Lung (tissue), 12 donors: ENCODE results near the gene SYNPR. TPM values are rescaled to one million over a fixed set of nuclear protein-coding genes. Genes with fewer than 3 reads are reported as not detected.

Experiments used
- ATAC-seq: fragments of 200-7000 bp; cut with Tn5 transposase; one replicate; pipeline ENCODE4 v1.9.1; 2020; ENCODE audit warnings: moderate number of reproducible peaks; ENCODE audit not compliant: insufficient read depth, low FRiP score
- DNase-seq, 3 donors: peaks; one replicate each; pipeline ENCODE4 v3.0.0-alpha.2; 2013 to 2017
- H3K27ac ChIP-seq, 2 donors: one replicate each; pipeline ENCODE4 v1.5.1; 2013; ENCODE audit warnings: mild to moderate bottlenecking in 2 of 2, moderate library complexity in 2 of 2, control low read depth in 1 of 2, inconsistent platforms in 1 of 2, low read depth in 1 of 2, low read length in 1 of 2
- H3K27me3 ChIP-seq, 3 donors: one replicate each; pipeline ENCODE4 v1.5.1; 2013; ENCODE audit warnings: low read length in 2 of 3; ENCODE audit not compliant: control insufficient read depth in 3 of 3, insufficient read depth in 3 of 3
- H3K36me3 ChIP-seq, 4 donors: one replicate each; pipeline ENCODE4 v1.5.1; 2013; ENCODE audit warnings: low read length in 4 of 4, mild to moderate bottlenecking in 1 of 4, moderate library complexity in 1 of 4; ENCODE audit not compliant: control insufficient read depth in 4 of 4, insufficient read depth in 4 of 4
- H3K4me1 ChIP-seq, 5 donors: one replicate each; pipeline ENCODE4 v1.5.1; 2013; ENCODE audit warnings: low read length in 5 of 5, mild to moderate bottlenecking in 2 of 5, moderate library complexity in 1 of 5; ENCODE audit not compliant: control insufficient read depth in 5 of 5, insufficient read depth in 5 of 5
- H3K4me3 ChIP-seq: one replicate; pipeline ENCODE4 v1.5.1; 2013; ENCODE audit warnings: mild to moderate bottlenecking, control low read depth, moderate library complexity
- H3K9ac ChIP-seq, 2 donors: one replicate each; pipeline ENCODE4 v1.5.1; 2013; ENCODE audit warnings: low read length in 2 of 2, control low read depth in 1 of 2; ENCODE audit not compliant: insufficient read depth in 1 of 2
- H3K9me3 ChIP-seq, 4 donors: one replicate each; pipeline ENCODE4 v1.5.1; 2013; ENCODE audit warnings: low read length in 3 of 4, mild to moderate bottlenecking in 1 of 4, moderate library complexity in 1 of 4; ENCODE audit not compliant: control insufficient read depth in 4 of 4, insufficient read depth in 3 of 4
- WGBS, 2 donors: extraction: QIAGEN DNeasy Blood & Tissue Kit; methylation state at CpG; one replicate each; pipeline ENCODE4 v1.1.7; 2013; 5-methylcytosine and 5-hydroxymethylcytosine counted together
- polyA plus RNA-seq, 2 donors: library from polyadenylated mRNA; stranded (reverse); fragments of 200-250 nt; gene quantifications; one replicate each; pipeline ENCODE4 v1.2.1, GENCODE V29; 2013
- total RNA-seq, 2 donors: library from RNA; depleted of rRNA in 1 of 2; stranded (reverse); fragments of >200 nt in 1 of 2; gene quantifications; one replicate each; pipeline ENCODE4 v1.2.1, GENCODE V29; 2014 to 2021
- TF ChIP-seq, protein P1 (sequence below): IDR thresholded peaks from 2 replicates; pipeline ENCODE4 v1.5.1; 2012; ENCODE audit warnings: mild to moderate bottlenecking; ENCODE audit errors: control extremely low read depth, extremely low read depth
- donor health status: control.
- donor health status: control.
- donor health status: Bipolar disorder and iron deficiency.
- donor health status: healthy.
- donor health status: DM: yes; HTN: yes; CAD: no.

Gene SYNPR
- total and polyA plus RNA-seq, 4 donors: 0.43 TPM; not detected in 3

DNA sequence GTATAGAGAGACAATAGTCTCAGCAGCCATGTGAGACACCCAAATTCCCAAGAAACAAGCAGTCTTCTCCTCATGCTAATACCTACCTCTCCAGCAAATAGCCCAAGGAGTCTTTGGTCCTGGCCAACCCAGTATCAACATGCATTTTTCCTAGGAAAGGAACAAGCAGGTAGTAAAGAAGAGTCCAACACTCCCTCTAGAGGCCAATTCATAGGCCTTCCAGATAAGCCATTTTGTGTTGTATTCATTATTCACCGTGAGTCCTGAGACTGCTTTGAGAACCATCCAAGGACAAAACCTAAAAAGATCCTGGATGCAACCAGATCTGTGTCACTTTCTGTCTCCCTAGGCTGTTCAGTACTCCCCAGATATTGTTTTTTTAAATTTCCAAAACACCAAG, 310.8 kb downstream of the SYNPR start:
- H3K9ac ChIP-seq: no peak overlapping the region
- no peak overlapping the region for H3K27ac ChIP-seq
- H3K9me3 ChIP-seq: peaks cover 0 to 4% (median 0%) of the 10 kb centered on the region in 4 donors
- ATAC-seq: no peak
- no peaks in the 10 kb centered on the region for H3K27me3 ChIP-seq
- H3K36me3 ChIP-seq: no peaks in the 10 kb centered on the region
- DNase-seq: no peak
- no peaks in the 10 kb centered on the region for H3K4me1 ChIP-seq
- TF ChIP-seq, protein P1, sequence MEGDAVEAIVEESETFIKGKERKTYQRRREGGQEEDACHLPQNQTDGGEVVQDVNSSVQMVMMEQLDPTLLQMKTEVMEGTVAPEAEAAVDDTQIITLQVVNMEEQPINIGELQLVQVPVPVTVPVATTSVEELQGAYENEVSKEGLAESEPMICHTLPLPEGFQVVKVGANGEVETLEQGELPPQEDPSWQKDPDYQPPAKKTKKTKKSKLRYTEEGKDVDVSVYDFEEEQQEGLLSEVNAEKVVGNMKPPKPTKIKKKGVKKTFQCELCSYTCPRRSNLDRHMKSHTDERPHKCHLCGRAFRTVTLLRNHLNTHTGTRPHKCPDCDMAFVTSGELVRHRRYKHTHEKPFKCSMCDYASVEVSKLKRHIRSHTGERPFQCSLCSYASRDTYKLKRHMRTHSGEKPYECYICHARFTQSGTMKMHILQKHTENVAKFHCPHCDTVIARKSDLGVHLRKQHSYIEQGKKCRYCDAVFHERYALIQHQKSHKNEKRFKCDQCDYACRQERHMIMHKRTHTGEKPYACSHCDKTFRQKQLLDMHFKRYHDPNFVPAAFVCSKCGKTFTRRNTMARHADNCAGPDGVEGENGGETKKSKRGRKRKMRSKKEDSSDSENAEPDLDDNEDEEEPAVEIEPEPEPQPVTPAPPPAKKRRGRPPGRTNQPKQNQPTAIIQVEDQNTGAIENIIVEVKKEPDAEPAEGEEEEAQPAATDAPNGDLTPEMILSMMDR: no peak
- WGBS, 2 donors: 91% methylated on average over 1 of the region's 1 CpG
- H3K4me3 ChIP-seq: no peak overlapping the region

DNA sequence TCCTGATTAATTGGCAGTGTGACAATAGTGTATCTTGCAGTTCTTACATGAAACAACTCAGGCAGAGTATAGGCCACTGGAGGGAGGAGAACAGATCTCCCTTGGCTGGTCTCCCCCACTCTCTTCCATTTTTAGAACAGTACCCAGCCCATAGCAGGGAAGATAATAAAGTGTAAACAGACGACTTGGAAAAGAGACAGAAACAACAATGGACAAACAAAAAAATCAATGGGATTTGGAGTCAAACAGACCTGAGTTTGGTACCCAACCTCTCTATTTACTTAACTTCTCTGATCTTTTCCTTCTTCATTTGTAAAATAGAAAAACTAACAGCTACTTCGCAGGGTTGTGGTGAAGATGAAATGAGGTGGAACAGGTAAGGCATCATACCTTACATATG, 315.7 kb downstream of the SYNPR start:
- DNase-seq (no peak), ATAC-seq (no peak)
- Histone ChIP-seq H3K4me1 (no peaks in the 10 kb centered on the region), H3K9ac (no peak overlapping the region), H3K27ac (no peak overlapping the region), H3K4me3 (no peak overlapping the region), H3K9me3 (peaks cover 0 to 1% (median 0%) of the 10 kb centered on the region in 4 donors), H3K27me3 (no peaks in the 10 kb centered on the region), H3K36me3 (no peaks in the 10 kb centered on the region)
- TF ChIP-seq, protein P1: no peak
- 56 to 63% methylated on average over 2 of the region's 2 CpGs for WGBS, 2 donors

DNA sequence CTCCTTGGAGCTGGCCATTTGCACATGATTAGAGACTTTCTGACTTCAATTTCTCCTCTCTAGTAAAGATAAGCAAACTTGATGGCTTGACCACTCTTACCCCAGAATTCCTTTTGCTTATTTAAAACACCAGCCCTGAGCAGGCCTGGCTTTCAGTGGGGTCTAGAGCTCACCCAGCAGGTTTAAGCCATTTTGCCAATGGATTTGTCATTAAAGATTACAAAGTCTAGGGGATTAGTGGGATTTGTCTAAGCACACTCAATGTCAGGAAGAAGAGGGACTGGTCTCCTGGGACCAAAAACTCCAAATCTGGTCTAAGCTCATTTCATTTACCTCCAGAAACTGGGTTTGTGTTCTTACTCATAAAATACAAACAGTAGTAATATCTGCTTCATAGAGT, 317.1 kb downstream of the SYNPR start:
- no peaks in the 10 kb centered on the region for H3K9me3 ChIP-seq
- ATAC-seq: no peak
- H3K4me1 ChIP-seq: no peaks in the 10 kb centered on the region
- H3K9ac ChIP-seq: no peak overlapping the region
- TF ChIP-seq, protein P1: no peak
- H3K27ac ChIP-seq: no peak overlapping the region
- H3K4me3 ChIP-seq: no peak overlapping the region
- no peaks in the 10 kb centered on the region for H3K27me3 ChIP-seq
- no peaks in the 10 kb centered on the region for H3K36me3 ChIP-seq
- DNase-seq: no peak

DNA sequence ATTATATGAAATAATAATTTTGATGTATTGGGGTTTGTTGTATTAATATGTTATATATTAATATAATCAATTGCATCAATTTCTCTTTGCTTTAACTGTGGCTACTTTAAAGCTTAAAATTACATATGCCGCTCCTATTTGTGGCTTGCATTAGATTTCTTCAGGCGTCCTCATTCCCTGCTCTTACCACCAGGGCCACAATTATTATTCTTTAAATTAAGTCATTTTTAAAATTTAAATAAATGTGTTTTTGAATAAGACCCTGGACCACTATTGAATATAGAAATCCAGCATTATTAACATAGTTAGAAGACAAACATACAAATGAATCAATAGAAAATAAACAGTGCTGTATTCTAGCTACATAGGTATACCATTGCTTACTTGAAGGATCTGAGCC, 318.9 kb downstream of the SYNPR start:
- no peaks in the 10 kb centered on the region for H3K9me3 ChIP-seq
- TF ChIP-seq, protein P1: no peak
- no peaks in the 10 kb centered on the region for H3K4me1 ChIP-seq
- H3K9ac ChIP-seq: no peak overlapping the region
- 63 to 94% methylated on average over 2 of the region's 2 CpGs for WGBS, 2 donors
- ATAC-seq: no peak
- no peak for DNase-seq
- H3K4me3 ChIP-seq: no peak overlapping the region
- H3K36me3 ChIP-seq: no peaks in the 10 kb centered on the region
- no peaks in the 10 kb centered on the region for H3K27me3 ChIP-seq
- no peak overlapping the region for H3K27ac ChIP-seq
